Measurements from ENCODE around the gene SERPINB10. TPM values are rescaled to one million over a fixed set of nuclear protein-coding genes. Genes with fewer than 3 reads are reported as not detected.

SERPINB10 gene
- total RNA-seq (2022; extraction: Qiagen RNA extraction): not detected in 5 replicates

DNA sequence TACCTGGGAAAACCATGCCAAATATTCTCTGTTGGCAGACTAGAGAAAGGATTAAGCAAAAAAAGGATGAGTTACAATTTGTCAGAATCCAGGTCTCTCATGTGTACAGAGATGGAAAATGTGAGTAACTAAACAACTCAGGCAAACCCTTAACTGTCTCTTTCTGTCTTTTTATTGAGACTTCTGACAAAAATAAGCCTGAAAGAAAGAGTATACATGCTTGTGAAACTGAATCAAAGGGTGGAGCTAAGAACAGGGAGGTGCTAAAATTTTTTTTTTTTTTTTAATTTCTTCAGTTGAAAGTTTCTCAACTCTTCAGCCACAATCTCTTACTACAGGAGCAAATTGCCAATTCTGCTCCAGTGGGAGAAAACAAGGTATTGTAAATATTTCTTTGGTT, at the start of gene SERPINB10:
TSS of gene SERPINB10 (plus strand) at position 295 of the 400 bp plus-strand sequence. CDS start 7,553 bp downstream, outside the sequence.

DNA sequence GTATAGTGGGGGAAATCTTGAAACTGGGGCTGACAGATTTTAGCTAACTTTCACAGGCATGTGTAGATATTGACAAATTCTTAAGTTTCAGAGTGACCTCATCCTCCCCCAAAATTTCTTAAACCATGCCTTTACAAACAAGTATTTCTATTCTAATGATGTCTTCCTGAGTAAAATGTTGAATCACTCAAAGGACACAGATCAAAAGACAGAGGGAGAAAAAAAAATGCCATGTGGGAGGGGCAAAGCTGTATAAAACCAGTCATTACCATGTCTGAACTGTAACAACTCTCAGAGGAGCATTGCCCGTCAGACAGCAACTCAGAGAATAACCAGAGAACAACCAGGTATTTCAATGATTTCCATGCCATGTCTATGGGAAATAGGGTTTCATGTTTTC, 20.3 kb upstream of the SERPINB10 start, which contains the start of gene SERPINB2:
TSS of gene SERPINB2 (plus strand) at position 282 of the 400 bp plus-strand sequence. CDS start 3,740 bp downstream, outside the sequence.

GRCh38 chr18:63949068-63949737, 41.4 kb downstream of the SERPINB10 start, which contains the start of gene HMSD:
Gene HMSD (plus strand): TSS chr18:63949301. CDS start chr18:63953456, 4,155 bp downstream.

GRCh38 chr18:63969942-63970808, 62.4 kb downstream of the SERPINB10 start, which contains the start of gene SERPINB8:
Gene SERPINB8 (plus strand): TSS chr18:63970081. CDS start chr18:63978309, 8,228 bp downstream.

Other genes starting within 250 kb of the SERPINB10 start
- gene SERPINB3, start 246.1 kb upstream of the SERPINB10 start, total RNA-seq (2022; extraction: Qiagen RNA extraction): 0.10 to 0.16 TPM (median 0.13 TPM) in 3 of 5 replicates, not detected in the others
- 0.07 TPM in 1 of 5 replicates, not detected in the others for gene SERPINB11, start 205.0 kb upstream of the SERPINB10 start, total RNA-seq (2022; extraction: Qiagen RNA extraction)
- gene SERPINB7, start 132.5 kb upstream of the SERPINB10 start, total RNA-seq (2022; extraction: Qiagen RNA extraction): 1.3 to 3.3 TPM (median 2.2 TPM) in 5 replicates
- gene SERPINB2, start 20.3 kb upstream of the SERPINB10 start, total RNA-seq (2022; extraction: Qiagen RNA extraction): 0.07 to 0.12 TPM (median 0.07 TPM) in 3 of 5 replicates, not detected in the others
- gene HMSD, start 41.3 kb downstream of the SERPINB10 start, total RNA-seq (2022; extraction: Qiagen RNA extraction): 0.38 to 4.0 TPM (median 0.59 TPM) in 4 of 5 replicates, not detected in the other
- gene SERPINB8, start 62.1 kb downstream of the SERPINB10 start, total RNA-seq (2022; extraction: Qiagen RNA extraction): 9.2 to 11.4 TPM (median 9.3 TPM) in 5 replicates
- gene LINC00305, start 241.1 kb downstream of the SERPINB10 start, total RNA-seq (2022; extraction: Qiagen RNA extraction): not detected in 5 replicates

All from A549 treated with Hydrocortisone at 1 μM for 4 hours (cell line).